GM21786 (cell line): ENCODE results near the gene MAP3K3.

Experiments
- ATAC-seq: cut with Tn5 transposase; IDR thresholded peaks from one replicate; pipeline ENCODE4 v1.9.1; 2021; ENCODE audit not compliant: unreplicated experiment

The MAP3K3 gene

DNA sequence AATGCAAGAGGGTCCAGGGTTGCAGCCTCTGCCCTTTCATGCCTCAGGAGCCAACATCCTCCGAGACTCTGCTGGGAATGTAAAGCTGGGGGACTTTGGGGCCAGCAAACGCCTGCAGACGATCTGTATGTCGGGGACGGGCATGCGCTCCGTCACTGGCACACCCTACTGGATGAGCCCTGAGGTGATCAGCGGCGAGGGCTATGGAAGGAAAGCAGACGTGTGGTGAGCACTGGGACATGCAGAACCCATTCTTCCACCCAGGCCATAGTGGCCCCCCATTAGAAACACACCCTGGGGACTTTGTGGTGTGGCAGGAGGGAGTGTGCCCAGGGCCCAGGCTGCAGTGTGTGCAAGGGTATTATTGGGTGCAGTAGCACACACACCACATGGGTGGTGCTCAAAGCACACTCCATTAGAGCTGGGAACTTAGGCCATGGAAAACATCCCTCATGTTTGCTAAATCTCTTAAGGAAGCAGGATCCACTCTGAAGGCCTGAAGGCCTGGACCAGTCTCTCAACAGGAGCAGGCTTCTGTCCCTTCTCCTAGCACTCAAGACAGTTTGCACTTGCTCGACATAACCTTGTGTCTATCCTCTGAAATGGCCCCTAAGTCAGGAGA is 70.1 kb downstream of the MAP3K3 start:
- no peak for ATAC-seq

DNA sequence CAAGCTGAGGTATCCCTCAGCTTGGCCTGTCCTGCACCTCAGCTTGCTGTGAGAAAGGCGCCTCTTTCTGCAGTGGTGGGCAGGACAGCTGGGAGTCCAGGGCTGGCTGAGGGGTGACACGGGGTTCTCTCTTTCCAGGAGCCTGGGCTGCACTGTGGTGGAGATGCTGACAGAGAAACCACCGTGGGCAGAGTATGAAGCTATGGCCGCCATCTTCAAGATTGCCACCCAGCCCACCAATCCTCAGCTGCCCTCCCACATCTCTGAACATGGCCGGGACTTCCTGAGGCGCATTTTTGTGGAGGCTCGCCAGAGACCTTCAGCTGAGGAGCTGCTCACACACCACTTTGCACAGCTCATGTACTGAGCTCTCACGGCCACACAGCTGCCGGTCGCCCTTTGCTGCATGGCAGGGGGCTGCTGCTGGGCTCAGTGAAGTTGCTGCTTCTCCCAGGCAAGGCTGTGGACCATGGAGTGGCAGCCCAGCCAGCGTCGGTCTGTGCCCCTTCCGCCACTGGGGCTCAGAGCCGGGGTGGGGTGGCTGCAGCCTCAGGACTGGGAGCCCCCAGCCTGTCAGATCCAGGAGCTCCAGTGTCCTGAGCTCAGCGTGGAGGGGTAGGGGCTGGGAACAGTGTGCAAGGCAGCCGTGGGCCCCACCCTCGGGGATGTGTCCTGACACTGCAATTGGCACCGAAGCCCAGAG is 71.3 kb downstream of the MAP3K3 start:
- no peak for ATAC-seq

DNA sequence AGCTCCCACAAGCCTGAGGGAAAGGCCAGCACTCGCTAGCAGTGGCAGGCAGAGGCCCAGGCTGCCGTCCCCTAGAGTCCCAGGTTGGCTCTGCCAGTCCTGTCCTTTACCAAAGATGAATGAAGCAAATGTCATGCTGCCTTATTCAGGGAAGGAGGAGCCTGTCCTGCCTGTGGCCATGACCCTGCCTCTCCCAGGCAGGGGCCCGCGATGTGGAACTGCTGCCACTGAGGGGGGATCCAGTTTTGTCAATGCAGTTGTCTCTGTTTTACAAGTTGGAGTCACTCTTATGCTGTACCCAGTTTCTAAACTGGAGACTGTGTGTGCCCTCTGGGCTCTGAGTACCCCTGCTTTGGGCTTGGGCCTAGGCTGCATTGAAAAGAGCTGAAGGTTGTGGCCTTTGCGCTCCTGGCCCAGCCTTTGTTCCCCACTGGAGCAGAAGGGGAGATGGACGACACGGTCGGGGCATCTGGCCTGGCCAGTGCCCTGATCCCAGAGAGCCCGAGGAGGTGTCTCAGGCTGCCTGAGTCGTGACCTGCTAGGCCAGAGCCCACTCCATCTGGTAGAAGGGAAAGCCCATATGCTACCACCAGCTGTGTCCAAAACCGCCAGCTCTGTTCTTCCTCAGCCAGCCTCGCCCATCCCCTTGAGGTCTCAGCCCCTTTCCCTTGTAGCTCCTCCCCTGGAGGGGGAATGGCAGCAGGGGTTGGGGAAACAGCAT is 72.2 kb downstream of the MAP3K3 start:
- ATAC-seq: no peak

DNA sequence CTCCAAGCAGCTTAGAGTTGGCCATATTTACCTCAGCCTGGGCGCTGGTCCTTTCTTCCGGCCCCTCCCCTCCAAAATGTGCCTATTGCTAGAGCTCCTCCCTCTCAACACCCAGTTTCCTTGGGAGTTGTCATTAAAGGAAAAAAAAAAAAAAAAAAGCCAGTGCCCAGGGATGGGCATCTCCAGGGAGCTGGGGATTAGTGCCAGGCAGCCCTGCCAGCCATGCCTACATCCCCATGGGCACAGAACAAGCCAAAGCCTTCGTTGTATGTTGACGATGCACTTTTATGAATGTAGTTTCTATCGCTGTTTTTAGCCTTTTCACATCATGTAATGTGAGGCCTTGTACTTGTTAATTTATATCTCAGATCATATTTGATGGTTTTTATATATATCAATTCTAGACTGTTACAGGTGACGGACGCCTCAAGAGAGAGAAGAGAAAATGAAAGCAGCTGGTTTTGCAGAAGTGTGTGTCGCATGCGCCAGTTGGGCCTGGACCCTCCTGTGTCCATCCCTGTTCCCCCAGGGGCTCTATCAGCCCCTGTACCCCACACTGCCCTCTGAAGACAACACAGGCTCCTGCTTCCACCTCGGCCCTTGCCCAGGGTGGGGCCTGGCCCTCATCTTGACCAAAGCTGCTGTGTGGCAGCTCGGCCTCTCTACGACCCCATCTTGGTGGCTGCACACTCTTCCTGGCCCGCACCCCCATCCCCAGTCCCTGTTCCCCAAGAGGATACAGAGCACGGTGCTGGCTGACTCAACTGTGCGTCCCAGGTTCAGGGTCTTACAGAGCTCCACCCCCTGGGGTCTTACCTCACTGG is 72.9 kb downstream of the MAP3K3 start:
- ATAC-seq: no peak

DNA sequence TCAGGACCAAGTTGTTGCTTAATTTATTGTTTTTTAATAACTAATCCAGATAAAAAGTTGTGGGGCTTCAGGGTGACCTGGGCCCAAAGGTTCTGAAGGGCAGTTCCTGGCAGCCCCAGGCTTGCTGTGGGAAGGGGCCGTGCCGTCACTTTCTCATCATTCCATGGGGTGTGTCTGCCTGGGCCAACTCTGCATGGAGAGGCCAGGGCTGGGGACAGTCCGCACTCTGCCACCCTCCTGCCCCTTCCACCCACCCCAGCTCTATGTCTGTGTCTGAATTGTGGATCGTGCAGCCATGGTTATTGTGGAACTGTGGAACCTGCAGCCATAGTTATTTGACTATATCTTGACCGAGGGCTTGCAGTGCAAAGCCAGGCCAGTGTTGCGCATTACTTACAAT is 73.7 kb downstream of the MAP3K3 start:
- ATAC-seq: no peak

DNA sequence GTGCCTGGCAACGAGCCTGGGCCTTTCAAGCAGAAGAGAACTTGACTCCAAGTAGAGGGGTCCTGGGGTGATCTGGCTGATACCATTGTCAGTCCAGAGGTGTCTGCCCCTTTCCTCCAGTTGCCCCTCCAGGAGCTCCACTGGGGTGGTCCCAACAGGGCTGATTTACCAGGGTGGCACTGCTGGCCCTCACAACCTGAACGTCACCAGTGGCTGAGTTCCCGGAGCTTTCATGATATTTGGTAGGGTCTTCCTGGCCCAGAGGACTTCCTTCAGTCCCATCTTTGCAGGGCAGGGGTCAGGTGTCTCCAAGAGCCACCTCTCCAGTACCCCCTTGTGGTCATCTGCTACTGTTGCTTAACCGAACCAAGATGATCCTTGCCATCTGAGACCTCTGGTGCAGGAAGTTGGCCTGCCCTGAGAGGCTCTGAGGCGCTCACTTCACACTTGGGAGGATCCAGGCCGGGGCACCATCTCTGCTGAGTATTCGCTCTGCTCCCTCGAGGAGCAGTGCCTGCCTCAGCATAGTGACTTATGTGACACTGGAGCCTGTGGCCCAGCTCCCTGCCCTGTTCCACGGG is 74.3 kb downstream of the MAP3K3 start:
- ATAC-seq: no peak

DNA sequence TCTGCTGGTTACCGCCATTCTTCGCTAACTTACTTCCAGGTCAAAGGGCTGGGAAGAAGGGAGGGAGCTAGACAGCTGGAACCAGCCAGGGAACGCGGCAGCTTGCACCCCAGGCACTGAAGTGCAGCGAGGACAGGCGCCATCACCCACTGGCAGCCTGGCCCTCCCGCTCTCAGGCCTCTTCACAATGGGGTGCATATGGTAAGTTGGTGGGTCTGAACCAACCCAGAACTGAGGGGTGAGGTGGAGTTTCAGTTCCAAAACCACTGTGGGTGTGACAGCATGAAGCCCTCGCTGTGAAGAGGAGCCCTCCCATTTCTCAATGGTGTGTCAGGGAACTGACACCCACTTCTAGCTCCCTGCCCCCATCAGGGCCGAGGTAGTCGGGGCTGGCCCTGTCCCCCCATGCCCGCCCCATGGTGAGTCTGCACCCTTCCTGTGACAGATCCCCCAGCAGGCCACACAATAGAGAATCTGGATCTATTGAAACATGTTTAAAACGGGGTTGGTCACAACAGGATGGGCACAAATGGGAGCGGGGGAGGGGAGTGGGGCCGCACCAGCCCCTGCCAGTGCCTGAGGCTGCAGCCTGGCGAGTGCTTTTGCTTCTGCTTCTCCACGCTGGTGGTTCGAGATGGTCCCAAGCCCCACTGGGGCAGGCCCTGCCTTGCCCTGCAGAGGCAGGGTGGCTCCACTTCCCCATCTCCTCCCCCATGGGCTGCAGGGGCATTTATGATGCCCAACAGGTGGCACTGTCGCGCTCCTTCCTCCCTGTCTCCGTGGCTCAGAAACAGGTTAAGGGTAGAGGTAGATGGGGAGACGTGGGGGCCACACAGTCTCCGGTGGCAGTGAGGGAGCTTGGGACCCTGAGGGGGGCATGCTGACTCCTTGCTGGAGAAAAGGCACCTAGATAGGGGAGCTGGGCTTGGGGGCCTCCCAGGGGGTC is 75.4 kb downstream of the MAP3K3 start:
- peak; percentile 23 for ATAC-seq

DNA sequence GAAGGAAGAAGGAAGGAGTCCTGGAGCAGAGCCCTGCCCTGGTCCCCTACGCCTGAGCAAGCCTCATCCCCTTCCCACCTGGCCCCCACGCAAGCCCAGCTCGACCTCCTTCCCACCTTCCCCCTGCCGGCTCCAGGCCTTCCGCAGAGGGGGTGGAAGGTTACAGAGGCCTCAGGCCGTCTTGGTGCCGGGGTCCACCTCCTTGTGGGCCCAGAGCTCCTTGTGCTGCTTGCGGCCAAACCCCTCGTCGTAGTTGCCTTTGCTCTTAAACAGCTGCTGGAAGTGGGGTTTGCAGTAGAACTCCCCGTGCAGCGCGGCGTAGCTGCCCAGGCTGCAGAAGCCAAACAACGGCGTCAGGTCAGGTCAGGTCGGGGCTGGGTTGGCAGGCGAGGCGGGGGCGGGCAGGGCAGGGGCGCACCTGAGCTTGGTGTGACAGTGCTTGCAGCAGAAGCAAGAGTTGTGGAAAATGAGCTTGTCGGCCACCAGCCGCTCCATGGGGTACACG is 76.2 kb downstream of the MAP3K3 start:
- no peak for ATAC-seq

DNA sequence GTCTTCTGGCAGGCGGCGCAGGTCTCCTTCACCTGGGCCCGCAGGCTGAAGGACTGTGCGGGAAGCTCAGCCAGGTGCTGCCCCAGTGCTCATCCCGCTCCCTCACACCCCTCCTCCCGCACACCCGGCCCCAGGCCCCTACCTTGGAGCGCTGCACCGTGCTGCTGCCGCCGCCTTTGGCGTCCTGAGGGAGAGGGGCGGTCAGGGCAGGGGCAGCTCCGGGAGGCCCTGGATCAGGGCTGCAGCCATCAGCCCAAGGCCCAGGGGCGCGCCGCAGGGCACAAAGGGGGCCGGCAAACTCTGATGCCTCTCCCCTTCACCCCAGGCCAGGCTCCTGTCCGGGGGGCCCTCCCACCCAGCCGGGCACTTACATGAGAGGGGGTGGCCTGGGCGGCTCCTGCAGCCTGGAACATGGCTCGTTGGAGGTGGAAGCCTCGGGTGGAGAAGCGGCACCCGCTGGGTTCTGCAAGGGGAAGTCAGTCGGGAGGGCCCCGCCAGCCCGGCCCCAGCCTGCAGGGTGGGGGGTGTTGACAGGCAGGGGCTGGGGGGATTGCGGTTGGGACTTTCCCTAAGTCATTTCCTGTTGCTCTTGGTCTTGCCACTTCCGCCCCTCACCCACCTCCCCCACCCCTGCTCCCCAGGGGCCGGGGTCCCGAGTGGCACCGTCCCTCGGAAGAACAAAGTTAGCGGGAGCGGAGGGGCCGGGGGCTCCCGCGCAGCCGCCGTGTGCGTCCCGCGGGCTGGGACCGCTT is 76.8 kb downstream of the MAP3K3 start:
- no peak for ATAC-seq

DNA sequence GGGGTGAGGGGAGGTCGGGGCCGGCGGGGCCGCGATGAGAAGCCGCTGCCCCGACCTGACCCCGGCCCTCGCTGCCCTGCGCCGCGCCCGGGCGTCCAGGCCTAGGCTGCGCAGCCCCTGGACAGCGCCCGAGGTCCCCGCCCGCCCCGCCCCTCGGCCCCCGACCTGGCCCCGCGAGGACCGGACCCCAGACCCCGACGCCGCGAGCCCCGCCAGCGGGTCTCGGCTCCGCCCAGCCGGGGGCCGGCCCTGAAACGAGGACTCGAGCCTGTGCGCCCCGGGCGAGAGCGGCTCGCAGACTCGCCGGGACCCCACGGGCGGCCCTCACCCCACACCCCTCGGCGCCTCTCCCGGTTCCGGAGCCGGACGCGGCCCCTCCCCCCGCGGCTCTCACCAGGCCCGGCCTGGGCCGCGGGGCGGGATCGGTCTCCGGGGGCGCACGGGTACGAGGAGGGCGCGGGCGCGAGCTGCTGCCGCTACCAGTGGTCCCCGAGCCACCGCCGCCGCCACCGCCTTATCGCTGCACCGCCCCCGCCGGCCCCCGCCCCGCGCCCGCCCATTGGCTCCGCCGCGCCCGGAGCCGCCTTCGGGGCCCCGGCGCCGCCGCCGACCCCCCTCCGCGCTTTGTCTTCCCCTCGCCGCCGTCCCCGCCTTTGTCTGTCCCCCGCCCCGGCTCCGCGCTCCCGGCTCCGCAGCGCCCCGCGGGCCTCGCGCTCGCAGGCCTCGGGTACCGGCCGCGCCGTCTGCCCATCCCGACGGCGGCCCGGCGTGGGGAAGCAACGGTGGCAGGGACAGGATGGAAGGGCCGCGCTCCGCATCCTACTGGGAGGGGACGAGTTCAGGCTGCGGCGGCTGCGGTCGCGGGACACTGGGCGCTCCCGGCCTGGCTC is 77.7 kb downstream of the MAP3K3 start, which contains the start of gene LIMD2:
Gene LIMD2, minus strand, starts transcription at position 488 of the 890 bp plus-strand sequence. CDS start 827 bp downstream, outside the sequence.
- no peak for ATAC-seq

DNA sequence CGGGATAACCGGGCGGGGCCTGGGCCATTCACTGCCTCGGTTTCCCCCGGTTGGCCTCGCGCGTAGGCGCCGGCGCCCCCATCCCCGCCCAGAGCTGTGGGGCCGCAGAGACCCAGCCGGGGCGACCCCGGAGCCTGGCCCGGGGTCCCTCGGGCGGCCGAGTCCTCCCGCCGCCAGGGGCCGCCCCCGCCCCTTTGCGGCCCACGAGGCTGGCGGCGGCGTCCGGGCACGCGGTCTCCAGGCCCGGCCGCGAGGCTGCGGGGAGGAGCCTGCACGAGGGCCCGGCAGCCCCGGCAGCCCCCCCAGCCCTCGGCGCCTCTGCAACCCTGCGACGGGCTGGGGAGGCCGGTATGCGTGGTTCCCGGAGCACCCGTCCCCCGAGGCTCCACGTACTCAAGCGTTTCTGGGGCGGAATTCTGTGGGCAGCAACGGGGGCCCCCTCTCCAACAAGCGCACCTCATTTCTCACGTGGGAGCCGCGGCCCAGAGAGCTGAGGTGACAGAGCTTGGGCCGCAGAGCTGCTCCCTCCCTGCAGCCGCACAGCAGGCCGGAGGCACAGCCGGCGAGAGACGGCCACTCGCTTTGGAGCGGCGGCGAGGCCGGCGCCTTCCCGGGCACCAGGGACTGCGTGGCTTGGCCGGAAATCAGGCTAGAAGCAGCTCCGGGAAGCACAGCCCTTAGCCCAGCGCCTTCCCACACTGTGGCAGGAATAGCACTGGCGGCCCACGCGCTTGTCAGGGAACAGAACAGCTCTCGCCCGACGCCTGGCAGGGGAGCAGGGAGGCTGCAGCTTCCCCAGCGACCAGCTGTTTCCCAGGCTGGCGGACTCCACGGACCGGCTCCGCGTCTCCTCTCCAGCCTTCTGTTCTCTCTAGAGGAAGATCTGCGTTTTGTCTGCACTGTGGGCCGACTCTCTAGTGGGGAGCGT is 78.6 kb downstream of the MAP3K3 start:
- no peak for ATAC-seq

DNA sequence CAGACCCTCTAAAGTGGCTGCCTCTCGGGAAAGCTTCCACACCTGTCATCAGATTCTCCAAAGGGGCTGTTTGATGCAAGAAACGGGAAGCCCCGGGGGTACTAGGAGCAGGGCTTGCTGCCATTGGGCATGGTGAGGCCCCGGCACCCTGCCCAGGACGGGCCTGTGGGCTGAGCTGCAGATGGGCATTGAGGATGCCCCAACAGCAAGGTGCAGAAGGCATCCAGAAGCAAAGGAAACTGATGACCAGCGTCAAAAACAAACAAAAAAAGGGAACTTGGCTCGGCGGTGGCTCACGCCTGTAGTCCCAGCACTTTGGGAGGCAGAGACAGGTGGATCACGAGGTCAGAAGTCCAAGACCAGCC is 79.2 kb downstream of the MAP3K3 start:
- no peak for ATAC-seq

DNA sequence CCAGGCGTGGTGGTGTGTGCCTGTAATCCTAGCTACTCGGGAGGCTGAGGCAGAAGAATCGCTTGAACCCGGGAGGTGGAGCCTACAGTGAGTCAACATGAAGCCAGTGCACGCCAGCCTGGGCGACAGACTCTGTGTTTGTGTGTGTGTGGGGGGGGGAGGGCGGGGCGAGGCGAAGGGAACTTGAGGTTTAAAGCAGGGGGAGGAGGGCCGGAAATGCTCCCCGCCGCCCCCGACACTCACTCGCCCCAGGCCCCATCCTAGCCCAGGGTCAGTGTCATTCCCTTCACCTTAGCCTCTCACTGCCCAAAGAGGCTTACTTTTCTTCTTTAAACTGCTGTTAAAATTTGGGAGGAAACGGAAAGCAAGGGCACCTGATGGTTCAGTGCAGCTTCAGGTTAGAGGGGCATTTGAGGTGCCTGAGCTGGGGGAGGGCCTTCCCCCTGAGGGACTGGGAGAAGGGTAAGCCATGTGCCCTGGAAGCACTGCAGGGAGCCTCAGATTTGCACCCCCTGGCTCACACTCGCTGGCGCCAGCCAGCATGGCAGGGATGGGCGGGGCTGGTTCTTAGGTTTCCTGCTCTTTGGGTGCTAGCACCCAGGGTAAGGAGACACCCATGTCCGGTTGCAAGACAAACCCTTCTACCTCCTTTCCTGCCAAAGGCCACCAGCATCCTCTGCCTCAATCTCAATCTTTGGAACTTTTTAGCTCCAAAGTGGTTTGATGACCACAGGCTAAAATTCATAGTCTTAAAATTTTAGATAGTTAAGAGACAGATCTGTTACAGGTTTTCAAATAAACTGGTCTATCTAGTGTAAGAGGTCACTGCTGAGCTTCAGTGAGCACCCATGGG is 79.9 kb downstream of the MAP3K3 start:
- ATAC-seq: no peak

DNA sequence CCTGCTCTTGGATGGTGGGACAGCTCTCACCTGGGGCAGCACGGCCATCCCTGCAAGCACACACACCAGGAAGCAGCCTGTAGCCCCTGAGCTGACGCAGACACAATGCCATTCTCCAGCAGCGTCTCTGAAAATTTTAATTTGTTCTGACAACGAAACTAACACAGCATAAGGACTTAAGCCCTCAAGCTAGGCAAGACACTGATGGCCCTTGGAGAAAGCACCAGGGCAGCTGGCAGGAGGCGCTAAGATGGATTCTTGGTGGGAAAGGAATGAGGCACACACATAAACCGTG is 80.5 kb downstream of the MAP3K3 start:
- no peak for ATAC-seq

DNA sequence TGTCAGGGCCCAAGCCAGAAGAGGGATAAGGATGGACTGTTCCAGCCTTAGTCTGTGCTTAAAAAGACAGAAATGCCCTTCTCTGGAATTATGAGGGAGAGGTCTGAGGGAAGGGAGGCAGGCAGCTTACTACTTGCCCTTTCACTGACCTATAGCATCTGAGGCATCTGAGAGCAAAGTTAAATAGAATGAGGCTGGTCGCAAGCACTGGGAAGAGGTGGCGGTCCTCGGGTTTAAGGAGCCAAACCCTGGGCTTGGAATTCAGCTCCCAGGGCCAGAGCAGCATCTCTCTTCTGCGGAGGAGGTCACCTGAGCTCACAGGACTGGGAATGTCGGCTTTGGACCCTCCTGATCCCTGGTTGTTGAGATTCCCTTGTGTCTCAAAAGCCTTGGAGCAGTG is 80.8 kb downstream of the MAP3K3 start:
- ATAC-seq: no peak

DNA sequence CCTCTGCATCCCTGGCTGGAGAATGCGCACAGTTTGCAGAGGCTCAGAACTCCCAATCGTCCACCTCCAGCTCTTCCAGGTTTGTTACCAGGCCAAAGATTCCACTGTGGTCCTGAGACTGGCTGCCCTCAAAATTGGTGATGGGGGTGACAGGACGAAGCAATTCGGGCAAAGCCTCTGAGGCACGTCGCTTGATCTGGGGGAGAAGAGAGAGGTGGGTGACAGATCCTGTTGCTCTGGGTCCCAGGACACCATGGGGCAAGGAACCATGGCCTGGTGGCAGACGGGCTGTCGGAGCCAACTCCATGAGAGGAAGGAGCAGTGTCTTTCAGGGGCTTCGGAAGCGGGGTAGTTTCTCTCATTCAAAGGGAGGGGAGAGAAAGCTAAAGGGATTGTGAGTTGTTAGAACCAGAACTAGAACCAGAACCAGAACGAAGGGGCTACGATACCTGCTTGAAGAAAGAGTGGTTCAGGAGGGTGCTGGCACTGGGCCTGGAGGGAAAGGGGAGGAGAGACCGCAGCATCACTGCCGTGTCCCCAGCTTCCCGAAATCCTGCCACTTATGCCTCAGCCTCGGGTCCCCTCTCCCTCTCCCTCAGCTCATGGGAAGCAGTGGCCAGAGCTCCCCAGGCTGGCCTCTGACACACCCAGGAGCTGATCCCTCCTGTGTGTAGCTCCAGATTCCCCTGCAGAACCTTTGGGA is 81.5 kb downstream of the MAP3K3 start:
- ATAC-seq: no peak
